Stimulated activated CD8-positive, alpha-beta memory T cell treated with anti-CD3 and anti-CD28 coated beads, Interleukin-7, amount 100 ng/mL, for 4 hours (primary cell): Measurements from ENCODE around the gene CAGE1.

Source experiments
- DNase-seq, 2 donors: peaks; one replicate each; pipeline ENCODE4 v3.0.0-alpha.2; 2020; ENCODE audit warnings: low read depth in 2 of 2

The CAGE1 gene

GRCh38 chr6:7389451-7390225 is at the start of gene CAGE1, which contains the start of gene RIOK1:
TSS of gene CAGE1 (minus strand) at chr6:7389742. CDS start at chr6:7387173, 2,569 bp downstream.
TSS of gene RIOK1 (plus strand) at chr6:7389808. CDS start at chr6:7390003, 195 bp downstream.
- DNase-seq = peak; percentile 92 to 95

- no peak for DNase-seq
Observed at GRCh38 chr6:7439228-7439627, 49.7 kb upstream of the CAGE1 start.

GRCh38 chr6:7438011-7438410 is 48.5 kb upstream of the CAGE1 start:
- DNase-seq = no peak

GRCh38 chr6:7434672-7435071 is 45.1 kb upstream of the CAGE1 start:
- no peak for DNase-seq

GRCh38 chr6:7433121-7433617 is 43.6 kb upstream of the CAGE1 start:
- DNase-seq = no peak

- no peak for DNase-seq
Observed at GRCh38 chr6:7432391-7433120, 43.0 kb upstream of the CAGE1 start.

GRCh38 chr6:7431674-7432390 is 42.3 kb upstream of the CAGE1 start:
- no peak for DNase-seq

GRCh38 chr6:7431313-7431673 is 41.8 kb upstream of the CAGE1 start:
- DNase-seq = no peak

- no peak for DNase-seq
Observed at GRCh38 chr6:7426447-7427169, 37.1 kb upstream of the CAGE1 start.

GRCh38 chr6:7425808-7426190 is 36.3 kb upstream of the CAGE1 start:
- no peak for DNase-seq

- no peak for DNase-seq
Observed at GRCh38 chr6:7424967-7425807, 35.6 kb upstream of the CAGE1 start.

- no peak for DNase-seq
Observed at GRCh38 chr6:7424058-7424457, 34.5 kb upstream of the CAGE1 start.

GRCh38 chr6:7421066-7421465 is 31.5 kb upstream of the CAGE1 start:
- no peak for DNase-seq

GRCh38 chr6:7419065-7419464 is 29.5 kb upstream of the CAGE1 start:
- no peak for DNase-seq

- no peak for DNase-seq
Observed at GRCh38 chr6:7418238-7418905, 28.8 kb upstream of the CAGE1 start.

GRCh38 chr6:7417684-7418083 is 28.1 kb upstream of the CAGE1 start:
- DNase-seq = no peak

GRCh38 chr6:7414811-7415210 is 25.3 kb upstream of the CAGE1 start:
- DNase-seq = no peak

- no peak for DNase-seq
Observed at GRCh38 chr6:7413151-7413823, 23.7 kb upstream of the CAGE1 start.

- DNase-seq = no peak
Observed at GRCh38 chr6:7411328-7411727, 21.8 kb upstream of the CAGE1 start.

- no peak for DNase-seq
Observed at GRCh38 chr6:7410851-7411250, 21.3 kb upstream of the CAGE1 start.
